ENCODE measurements around the gene SLC22A3.

DNA sequence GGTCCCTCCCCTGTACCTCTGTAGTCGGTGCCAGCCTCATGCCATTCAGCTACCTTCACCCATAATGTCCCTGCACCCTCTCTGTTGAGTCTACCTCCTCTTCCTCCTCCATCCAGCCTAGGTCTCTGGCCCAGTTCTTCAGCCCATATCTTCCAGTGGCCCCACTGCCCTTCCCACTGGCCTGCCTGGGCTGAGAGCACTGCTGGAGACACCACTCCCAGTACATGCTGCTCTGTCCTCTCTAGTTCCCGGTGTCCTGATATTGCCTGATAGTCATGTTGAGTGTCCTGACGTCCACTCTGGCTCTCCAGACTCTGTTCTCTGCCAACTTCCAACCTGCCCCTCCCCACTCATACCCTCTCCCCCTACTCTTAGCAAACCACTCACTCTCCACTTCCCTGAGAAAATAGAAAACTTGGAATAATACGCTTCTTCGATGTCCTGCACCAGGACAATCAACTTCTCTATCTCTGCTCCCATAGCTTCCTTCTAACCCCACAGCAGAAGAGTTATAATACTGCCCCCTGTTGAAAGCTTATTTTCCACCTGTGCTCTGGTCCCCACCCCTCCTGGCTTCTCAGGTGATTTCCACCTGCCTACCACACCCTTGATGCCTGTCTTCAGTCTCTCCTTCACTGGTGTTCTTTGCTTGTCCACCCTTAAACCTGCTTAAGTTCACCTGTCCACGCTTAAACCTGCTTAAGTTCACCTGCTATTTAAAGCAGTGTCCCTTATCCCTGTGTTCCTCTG lies 19.8 kb downstream of the SLC22A3 start:
- TF ChIP-seq RAD21 (IDR thresholded peaks at IDR 0.05; ENCODE audit: low read length) (no peak), CTCF (conservative IDR thresholded peaks at IDR 0.05; ENCODE audit: low read depth, low read length) (no peak)
